Subcutaneous adipose tissue (tissue), 4 donors: Measurements from ENCODE around the gene HIVEP3. TPM values are rescaled to one million over a fixed set of nuclear protein-coding genes. Genes with fewer than 3 reads are reported as not detected.

Source experiments
- total RNA-seq, 4 donors: library from RNA; depleted of rRNA; stranded (reverse); fragments of >200 nt; gene quantifications; one replicate each; pipeline ENCODE4 v1.1.0, GENCODE V29; 2016
- TF ChIP-seq, protein P1 (sequence below): fragments of 450-650 bp; IDR thresholded peaks from one replicate; pipeline ENCODE4 v1.5.1; 2016; ENCODE audit warnings: low read depth, mild to moderate bottlenecking, control low read depth, antibody characterized with exemption, moderate library complexity

The HIVEP3 gene
- total RNA-seq, 4 donors from 2014 or later, result 2.4 to 9.6 (median 5.0) TPM

DNA sequence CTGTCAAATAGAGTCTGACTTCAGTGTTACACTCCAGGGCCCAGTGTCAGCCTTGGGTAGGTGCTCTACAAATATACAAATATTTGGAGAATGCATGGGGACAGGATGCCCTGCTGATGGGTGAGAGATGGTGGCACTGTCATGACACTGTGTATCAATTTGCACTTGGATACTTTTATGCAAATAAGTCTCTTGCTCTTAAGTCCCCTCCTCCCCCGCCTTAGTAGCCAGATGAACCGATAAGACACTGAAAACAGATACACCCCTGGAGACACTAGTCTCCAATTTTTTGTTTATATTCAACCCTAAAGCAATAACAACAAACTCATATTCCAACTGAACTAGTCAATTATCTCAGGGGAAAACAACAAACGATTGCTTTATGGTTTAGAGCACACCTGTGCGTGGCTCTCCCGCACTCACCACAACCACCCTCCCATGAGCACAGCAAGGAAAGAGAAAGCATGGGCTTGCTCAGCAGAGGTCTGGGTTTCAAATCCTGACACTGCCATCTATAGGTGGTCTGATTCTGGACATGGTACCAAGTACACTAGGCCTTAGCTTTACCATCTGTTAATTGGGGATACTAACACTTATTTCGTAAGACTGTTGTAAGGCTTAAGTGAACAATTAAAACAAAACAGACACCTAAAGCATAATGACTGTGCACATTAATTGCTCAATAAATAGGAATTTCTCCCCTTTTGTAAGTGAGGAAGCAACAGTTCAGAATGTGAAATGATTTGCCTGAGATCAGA is 50.3 kb downstream of the HIVEP3 start:
- TF ChIP-seq, protein P1, sequence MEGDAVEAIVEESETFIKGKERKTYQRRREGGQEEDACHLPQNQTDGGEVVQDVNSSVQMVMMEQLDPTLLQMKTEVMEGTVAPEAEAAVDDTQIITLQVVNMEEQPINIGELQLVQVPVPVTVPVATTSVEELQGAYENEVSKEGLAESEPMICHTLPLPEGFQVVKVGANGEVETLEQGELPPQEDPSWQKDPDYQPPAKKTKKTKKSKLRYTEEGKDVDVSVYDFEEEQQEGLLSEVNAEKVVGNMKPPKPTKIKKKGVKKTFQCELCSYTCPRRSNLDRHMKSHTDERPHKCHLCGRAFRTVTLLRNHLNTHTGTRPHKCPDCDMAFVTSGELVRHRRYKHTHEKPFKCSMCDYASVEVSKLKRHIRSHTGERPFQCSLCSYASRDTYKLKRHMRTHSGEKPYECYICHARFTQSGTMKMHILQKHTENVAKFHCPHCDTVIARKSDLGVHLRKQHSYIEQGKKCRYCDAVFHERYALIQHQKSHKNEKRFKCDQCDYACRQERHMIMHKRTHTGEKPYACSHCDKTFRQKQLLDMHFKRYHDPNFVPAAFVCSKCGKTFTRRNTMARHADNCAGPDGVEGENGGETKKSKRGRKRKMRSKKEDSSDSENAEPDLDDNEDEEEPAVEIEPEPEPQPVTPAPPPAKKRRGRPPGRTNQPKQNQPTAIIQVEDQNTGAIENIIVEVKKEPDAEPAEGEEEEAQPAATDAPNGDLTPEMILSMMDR, result no peak

DNA sequence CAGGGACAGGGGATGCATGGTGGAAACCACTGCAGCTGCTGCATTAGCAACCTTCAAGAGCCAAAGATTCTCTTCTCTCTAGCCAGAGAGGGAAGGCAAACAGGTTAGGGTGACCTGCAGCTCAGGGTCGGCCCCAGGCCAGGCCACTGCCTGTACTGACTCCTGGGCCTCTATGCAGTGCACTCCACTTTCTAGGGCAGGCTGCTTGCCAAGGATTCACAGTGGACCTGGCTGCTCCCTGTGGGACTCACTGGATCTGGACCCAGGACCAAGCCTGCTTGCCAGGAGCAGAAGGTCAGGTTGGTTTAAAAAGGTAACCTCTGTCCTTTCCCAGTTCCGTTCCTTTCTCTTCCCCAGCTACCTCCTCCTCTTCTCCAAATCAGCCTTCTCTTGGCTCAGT is 52.4 kb downstream of the HIVEP3 start:
- TF ChIP-seq, protein P1, result no peak

DNA sequence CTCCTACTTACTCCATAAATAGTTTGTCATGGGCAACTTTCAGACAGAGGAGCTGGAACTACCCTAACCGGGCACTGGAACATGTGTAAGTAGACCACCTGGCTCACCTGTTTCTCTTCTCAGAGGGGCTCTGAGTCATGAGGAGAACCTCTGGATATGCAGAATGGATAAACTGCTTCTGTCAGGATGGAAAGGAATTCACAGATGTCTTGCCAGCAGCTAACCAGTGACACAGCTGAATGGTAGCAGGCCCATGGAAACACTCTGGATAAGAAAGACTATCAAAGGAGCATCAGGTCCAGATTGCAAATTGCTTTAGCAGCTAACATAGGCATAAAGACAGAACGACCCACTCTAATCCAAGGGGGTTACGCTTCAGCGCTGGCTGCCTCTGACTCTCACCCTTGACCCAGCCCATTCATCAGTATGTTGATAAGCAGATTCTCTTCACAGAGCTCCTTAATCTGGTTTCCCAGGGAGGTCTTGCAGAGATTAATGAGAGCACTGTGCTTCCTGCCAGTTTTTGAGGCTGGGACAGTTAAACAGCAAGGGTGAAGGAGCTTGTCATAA is 54.2 kb downstream of the HIVEP3 start:
- TF ChIP-seq, protein P1, result no peak

DNA sequence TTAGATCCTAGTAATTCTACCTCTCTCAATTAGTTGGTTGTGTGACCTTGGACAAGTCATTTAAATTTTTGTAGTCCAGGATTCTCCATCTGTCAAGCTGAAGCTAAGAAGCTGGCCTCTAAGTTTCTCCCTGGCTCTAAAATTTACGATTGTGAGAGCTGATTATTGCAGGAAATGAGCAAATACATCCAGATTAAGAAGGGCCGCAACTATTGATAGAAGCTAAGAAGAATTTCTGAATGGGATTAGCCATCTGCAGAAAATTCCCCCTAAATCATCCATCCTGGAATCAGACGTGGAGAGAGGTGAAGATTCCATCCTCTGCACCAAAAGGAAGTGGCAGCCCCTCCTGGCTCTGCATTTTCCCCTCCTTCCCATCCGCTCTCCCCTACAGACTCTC is 55.0 kb downstream of the HIVEP3 start:
- TF ChIP-seq, protein P1, result no peak

DNA sequence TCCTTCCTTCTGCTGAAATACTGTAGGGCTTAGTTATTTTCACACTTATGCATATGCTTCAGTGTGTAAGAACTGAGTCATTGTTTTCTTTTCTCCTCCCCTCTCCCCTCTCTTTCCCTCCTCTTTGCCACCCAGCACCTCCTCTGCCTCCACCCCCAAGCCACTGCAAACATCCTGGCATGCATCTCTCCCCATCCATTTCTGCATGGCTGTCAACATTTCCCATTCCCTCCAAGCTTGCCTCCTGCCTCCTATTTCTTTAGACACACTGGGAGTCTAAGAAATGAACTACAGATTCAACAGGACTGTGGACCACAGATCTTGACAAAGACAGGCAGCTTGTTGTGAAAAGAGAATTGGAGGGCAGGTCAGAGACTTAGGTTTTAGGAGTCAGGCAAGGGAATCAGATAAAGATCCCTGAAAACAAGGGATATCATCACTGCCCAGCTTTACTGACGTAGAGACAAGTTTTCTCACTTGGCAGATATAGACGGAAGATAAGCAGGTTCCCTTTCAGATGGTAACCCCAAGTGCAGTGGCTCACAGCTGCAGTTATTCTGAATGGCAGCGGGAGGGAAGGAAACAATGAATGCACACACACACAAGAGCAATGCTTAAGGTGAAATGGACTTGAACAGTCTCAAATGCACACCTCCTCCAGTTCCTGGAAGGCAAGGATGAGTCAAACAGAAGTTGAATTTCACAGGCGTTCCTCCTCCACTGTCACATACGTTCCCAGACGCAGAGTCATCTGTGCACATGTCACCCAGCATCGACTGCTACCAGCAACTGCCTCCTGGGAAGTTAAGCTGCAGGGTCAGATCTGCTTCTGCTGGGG is 56.1 kb downstream of the HIVEP3 start:
- TF ChIP-seq, protein P1, result no peak

DNA sequence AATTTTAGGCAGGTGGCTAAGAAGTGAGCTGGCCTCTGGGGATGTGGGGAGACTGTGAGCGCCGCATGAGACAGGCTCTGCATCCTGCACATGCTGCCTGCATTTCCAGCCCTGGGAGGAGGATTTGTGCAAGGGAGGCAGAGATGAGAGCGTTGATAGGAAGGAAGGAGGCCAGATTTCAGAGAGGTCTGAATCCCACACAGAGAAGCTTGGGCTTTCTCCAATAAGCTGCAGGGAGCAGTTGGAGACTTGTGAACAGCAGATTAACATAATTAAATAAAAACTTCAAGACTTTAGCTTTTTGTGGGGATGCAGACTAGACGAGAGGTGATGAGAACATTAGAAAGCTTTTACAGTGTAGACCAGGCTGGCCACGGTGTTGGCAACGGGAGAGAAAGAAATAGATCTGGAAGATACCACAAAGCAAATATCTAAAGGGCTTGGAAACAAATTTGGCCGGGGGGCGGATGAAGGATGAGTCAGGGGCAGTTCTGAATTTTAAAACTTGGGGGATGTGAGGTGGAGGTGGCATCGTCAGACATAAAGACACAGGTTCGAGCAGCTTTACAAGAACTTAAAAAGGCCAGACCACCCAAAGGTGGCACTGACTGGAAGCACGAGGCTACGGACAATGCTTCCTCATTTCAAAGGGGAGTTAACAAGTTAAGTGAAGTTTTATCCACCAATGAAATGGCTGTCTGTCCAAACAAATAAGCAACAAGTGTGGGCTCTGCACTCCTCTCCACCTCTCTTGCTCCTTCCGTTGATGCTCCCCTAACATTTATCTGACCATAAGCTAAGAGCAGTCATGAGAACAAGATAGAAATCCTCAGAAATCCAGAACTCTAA is 57.0 kb downstream of the HIVEP3 start:
- TF ChIP-seq, protein P1, result no peak
